ENCODE data around the gene HBM. TPM values are rescaled to one million over a fixed set of nuclear protein-coding genes. Genes with fewer than 3 reads are reported as not detected.
"Not testable (repeated sequence)": the region's sequence is repeated elsewhere in the genome, so short reads cannot be mapped to it uniquely, and the experiment has no call there.

The HBM gene
- total and polyA plus RNA-seq, 3 donors from 2014 or later: 1.6 to 3.7 TPM; not detected in 1

DNA sequence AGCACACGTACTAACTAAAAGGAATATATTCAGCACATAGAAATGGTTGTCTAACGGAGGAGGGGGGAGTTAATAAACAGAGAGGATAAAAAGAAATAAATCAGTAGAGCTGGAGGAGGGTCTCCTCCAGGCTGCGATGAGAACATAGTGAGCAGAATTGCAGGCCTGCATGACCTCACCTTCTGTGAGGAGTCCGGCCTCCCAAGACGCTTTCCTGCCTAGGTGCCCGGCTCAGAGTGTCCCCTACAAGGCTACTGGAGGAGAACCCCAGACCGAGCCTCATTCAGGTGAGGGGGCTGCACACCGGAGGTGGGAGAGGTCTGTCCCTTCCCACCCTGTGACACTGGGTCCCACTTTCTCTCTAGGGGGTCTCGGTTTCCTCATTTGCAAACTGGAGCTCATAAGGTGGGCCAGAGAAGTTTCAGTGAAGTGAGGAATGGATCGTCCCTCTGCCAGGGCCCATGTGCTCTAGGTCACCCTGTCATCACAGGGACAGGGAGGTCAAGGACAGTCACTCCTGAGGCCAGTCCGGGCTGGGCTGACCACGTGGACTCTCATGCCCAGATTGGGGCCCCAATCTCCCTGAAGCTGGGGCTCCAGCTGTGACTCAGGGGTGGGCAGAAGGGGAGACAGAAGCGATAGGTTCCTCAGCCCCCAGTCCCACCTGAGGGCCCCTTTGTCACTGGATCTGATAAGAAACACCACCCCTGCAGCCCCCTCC is 3.3 kb upstream of the HBM start:
- intact Hi-C loops (cut with DNase I; ENCODE audit: low total_unique reads): no loop called here
- no peaks in the 10 kb centered on the region for H3K36me3 ChIP-seq (ENCODE audit: low read depth, missing control alignments)
- H3K27ac ChIP-seq: no peak overlapping the region
- H3K4me1 ChIP-seq: peaks cover 15% of the 10 kb centered on the region
- no peaks in the 10 kb centered on the region for H3K27me3 ChIP-seq
- no peak for DNase-seq
- H3K4me3 ChIP-seq: no peak overlapping the region
- no peak for TF ChIP-seq POLR2A (IDR thresholded peaks at IDR 0.05)
- TF ChIP-seq, protein P1, sequence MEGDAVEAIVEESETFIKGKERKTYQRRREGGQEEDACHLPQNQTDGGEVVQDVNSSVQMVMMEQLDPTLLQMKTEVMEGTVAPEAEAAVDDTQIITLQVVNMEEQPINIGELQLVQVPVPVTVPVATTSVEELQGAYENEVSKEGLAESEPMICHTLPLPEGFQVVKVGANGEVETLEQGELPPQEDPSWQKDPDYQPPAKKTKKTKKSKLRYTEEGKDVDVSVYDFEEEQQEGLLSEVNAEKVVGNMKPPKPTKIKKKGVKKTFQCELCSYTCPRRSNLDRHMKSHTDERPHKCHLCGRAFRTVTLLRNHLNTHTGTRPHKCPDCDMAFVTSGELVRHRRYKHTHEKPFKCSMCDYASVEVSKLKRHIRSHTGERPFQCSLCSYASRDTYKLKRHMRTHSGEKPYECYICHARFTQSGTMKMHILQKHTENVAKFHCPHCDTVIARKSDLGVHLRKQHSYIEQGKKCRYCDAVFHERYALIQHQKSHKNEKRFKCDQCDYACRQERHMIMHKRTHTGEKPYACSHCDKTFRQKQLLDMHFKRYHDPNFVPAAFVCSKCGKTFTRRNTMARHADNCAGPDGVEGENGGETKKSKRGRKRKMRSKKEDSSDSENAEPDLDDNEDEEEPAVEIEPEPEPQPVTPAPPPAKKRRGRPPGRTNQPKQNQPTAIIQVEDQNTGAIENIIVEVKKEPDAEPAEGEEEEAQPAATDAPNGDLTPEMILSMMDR (IDR thresholded peaks at IDR 0.05): no peak
- 84 to 85% methylated on average over 11 to 13 of the region's 13 CpGs for WGBS, 2 donors
- no peaks in the 10 kb centered on the region for H3K9me3 ChIP-seq

DNA sequence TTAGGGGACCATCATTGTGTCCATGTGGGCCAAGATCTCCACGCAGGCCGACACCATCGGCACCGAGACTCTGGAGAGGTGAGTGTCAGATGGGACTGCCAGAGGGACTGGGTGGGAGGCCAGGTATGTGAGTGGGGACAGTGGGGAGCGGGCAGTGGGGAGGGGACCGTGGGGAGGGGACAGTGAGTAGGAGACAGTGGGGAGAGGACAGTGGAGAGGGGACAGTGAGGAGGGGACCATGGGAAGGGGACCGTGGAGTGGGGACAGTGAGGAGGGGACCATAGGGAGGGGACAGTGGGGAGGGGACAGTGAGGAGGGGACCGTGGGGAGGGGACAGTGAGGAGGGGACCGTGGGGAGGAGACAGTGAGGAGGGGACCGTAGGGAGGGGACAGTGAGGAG is 2.6 kb upstream of the HBM start:
- H3K36me3 ChIP-seq (ENCODE audit: low read depth, missing control alignments); DNase-seq; H3K4me3 ChIP-seq; intact Hi-C loops (cut with DNase I; ENCODE audit: low total_unique reads); H3K27me3 ChIP-seq; H3K27ac ChIP-seq; H3K9me3 ChIP-seq: not testable (repeated sequence)
- WGBS, 2 donors: 94 to 100% methylated on average over 3 to 8 of the region's 10 CpGs
- peaks cover 15% of the 10 kb centered on the region for H3K4me1 ChIP-seq

DNA sequence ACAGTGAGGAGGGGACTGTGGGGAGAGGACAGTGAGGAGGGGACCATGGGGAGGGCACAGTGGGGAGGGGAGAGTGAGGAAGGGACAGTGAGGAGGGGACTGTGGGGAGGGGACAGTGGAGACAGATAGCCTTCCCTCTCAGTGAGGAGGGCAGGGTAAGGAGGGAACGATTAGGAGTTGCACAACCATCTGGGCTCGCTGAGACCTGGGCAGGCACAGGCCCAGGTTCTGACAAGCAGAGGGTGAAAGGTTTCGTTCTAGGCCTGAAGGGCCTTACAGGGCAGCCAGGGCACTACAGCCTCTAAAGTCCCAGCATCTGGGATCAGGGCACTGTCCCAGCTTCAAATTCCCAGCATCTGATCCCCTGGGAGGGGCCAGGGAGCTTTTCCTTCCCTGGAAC is 2.1 kb upstream of the HBM start:
- intact Hi-C loops (cut with DNase I; ENCODE audit: low total_unique reads): not testable (repeated sequence)
- WGBS, 2 donors: 40 to 56% methylated on average over 1 to 3 of the region's 3 CpGs

DNA sequence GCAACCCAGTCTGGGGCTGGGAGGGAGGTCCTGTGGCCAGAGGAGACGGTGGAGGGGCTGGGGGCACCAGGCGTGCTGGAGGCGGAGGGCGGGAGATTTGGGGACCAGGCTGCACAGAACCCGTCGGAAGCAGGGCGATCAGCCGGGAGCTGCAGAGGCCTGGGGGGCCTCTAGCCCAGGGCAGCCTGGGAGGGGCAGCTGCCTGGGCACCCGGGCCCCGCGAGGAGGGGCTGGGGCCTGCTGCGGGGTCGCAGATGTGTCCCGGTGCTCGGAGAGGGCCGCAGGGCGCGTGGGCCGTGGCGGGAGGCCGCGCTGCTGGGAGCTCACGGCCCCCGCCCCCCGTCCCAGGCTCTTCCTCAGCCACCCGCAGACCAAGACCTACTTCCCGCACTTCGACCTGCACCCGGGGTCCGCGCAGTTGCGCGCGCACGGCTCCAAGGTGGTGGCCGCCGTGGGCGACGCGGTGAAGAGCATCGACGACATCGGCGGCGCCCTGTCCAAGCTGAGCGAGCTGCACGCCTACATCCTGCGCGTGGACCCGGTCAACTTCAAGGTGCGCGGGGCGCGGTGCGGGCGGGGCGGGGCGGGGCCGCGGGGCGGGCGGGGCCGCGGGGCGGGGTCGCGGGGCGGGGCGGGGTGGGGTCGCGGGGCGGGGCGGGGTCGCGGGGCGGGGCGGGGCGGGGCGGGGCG is 1.5 kb upstream of the HBM start:
- intact Hi-C loops (cut with DNase I; ENCODE audit: low total_unique reads); H3K36me3 ChIP-seq (ENCODE audit: low read depth, missing control alignments); DNase-seq; H3K27me3 ChIP-seq; H3K4me3 ChIP-seq; H3K9me3 ChIP-seq; H3K27ac ChIP-seq: not testable (repeated sequence)
- no CpG with 5 or more reads among the region's 80 CpGs for WGBS, 2 donors
- H3K4me1 ChIP-seq: peaks cover 15% of the 10 kb centered on the region

More for the DNA sequence above, 2.1 kb upstream of the HBM start:
- not testable (repeated sequence) for H3K4me3 ChIP-seq; H3K27ac ChIP-seq; H3K27me3 ChIP-seq; H3K9me3 ChIP-seq; H3K36me3 ChIP-seq (ENCODE audit: low read depth, missing control alignments); DNase-seq
- H3K4me1 ChIP-seq: peaks cover 15% of the 10 kb centered on the region

DNA sequence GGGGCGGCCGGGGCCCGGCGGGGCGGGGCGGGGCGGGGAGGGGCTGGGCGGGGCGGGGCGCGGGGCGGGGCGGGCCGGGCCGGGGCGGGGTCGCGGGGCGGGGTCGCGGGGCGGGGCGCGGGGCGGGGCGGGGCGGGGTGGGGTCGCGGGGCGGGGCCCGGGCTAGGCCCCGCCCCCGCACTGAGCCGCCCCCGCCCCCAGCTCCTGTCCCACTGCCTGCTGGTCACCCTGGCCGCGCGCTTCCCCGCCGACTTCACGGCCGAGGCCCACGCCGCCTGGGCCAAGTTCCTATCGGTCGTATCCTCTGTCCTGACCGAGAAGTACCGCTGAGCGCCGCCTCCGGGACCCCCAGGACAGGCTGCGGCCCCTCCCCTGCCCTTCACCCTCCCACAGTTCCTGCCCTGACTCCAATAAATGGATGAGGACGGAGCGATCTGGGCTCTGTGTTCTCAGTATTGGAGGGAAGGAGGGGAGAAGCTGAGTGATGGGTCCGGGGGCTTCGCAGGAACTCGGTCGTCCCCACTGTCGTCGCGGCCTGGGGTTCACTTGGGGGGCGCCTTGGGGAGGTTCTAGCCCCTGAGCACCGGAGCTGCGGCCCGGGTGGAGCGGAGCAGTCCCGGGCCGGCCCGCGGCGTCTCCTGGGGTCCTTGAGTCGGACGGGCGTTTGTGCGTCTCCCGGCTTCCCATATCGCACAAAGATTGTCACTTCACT is 795 bp upstream of the HBM start:
- no peaks in the 10 kb centered on the region for H3K36me3 ChIP-seq (ENCODE audit: low read depth, missing control alignments)
- peak overlapping the region in 1 of 2 donors; percentile 29 for H3K4me3 ChIP-seq
- intact Hi-C loops (cut with DNase I; ENCODE audit: low total_unique reads): no loop called here
- no peak overlapping the region for H3K27ac ChIP-seq
- H3K27me3 ChIP-seq: peaks cover 4% of the 10 kb centered on the region
- TF ChIP-seq POLR2A (IDR thresholded peaks at IDR 0.05): no peak
- TF ChIP-seq, protein P1 (IDR thresholded peaks at IDR 0.05): no peak
- no peaks in the 10 kb centered on the region for H3K9me3 ChIP-seq
- H3K4me1 ChIP-seq: peaks cover 15% of the 10 kb centered on the region
- DNase-seq: no peak
- WGBS, 2 donors: 0 to 1% methylated on average over 1 to 41 of the region's 77 CpGs

DNA sequence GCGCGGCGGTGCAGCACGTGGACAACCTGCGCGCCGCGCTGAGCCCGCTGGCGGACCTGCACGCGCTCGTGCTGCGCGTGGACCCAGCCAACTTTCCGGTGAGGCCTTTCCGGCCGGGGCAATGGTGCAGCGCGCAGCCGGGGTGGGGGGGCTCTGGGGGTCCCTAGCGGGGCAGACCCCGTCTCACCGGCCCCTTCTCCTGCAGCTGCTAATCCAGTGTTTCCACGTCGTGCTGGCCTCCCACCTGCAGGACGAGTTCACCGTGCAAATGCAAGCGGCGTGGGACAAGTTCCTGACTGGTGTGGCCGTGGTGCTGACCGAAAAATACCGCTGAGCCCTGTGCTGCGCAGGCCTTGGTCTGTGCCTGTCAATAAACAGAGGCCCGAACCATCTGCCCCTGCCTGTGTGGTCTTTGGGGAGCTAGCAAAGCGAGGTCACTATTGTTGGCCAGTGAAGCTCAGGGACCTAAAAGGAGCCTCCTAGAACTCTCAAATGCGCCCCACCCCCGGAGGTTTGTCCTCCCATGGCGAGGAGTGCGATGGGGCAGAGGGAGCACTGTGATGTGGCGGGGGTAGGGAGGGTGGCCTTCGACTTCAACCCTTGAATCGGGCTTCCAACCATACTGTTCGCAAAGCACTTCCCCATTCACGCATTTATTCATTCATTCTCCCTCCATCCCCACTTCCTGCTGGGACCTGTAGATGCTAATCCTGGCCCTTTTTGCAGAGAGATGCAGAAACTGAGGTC is 770 bp downstream of the HBM start:
- no peaks in the 10 kb centered on the region for H3K36me3 ChIP-seq (ENCODE audit: low read depth, missing control alignments)
- intact Hi-C loops (cut with DNase I; ENCODE audit: low total_unique reads): no loop called here

More for the DNA sequence above, 770 bp downstream of the HBM start:
- TF ChIP-seq POLR2A (IDR thresholded peaks at IDR 0.05): no peak
- TF ChIP-seq, protein P1 (IDR thresholded peaks at IDR 0.05): no peak
- Histone ChIP-seq H3K27ac (no peak overlapping the region), H3K4me1 (peaks cover 15% of the 10 kb centered on the region), H3K4me3 (no peak overlapping the region), H3K27me3 (peaks cover 4% of the 10 kb centered on the region), H3K9me3 (no peaks in the 10 kb centered on the region)
- DNase-seq: no peak
- 4 to 6% methylated on average over 10 to 25 of the region's 45 CpGs for WGBS, 2 donors

All from testis (tissue), 3 donors.